Hepatocyte (in vitro differentiated cells): Measurements from ENCODE around the gene KCNE5. TPM values are rescaled to one million over a fixed set of nuclear protein-coding genes. Genes with fewer than 3 reads are reported as not detected.

Experiments
- DNase-seq: peaks from one replicate; pipeline ENCODE4 v3.0.0-alpha.2; 2016; ENCODE audit warnings: low spot score
- H2AFZ ChIP-seq: fragments of 200-600 bp; sonication (generic); 2 replicates; pipeline ENCODE4 v1.6.0; 2016; ENCODE audit warnings: antibody characterized with exemption, mild to moderate bottlenecking
- H3K27ac ChIP-seq: fragments of 200-600 bp; sonication (generic); 2 replicates; pipeline ENCODE4 v1.5.1; 2016; ENCODE audit warnings: mild to moderate bottlenecking
- H3K27me3 ChIP-seq: fragments of 200-600 bp; sonication (generic); 2 replicates; pipeline ENCODE4 v1.6.1; 2016
- H3K36me3 ChIP-seq: fragments of 200-600 bp; sonication (generic); replicated peaks from 2 replicates; pipeline ENCODE4 v1.5.1; 2016; ENCODE audit warnings: low read depth; ENCODE audit not compliant: insufficient read depth
- H3K4me1 ChIP-seq: fragments of 200-600 bp; sonication (generic); 2 replicates; pipeline ENCODE4 v1.5.1; 2016; ENCODE audit warnings: mild to moderate bottlenecking, moderate library complexity; ENCODE audit not compliant: insufficient read depth
- H3K4me2 ChIP-seq: fragments of 200-600 bp; sonication (generic); 2 replicates; pipeline ENCODE4 v1.6.0; 2016
- H3K4me3 ChIP-seq: fragments of 200-600 bp; sonication (generic); 2 replicates; pipeline ENCODE4 v1.5.1; 2016; ENCODE audit warnings: mild to moderate bottlenecking
- H3K79me2 ChIP-seq: fragments of 200-600 bp; sonication (generic); 2 replicates; pipeline ENCODE4 v1.6.0; 2017; ENCODE audit warnings: mild to moderate bottlenecking
- H3K9me2 ChIP-seq: fragments of 200-600 bp; sonication (generic); replicated peaks from 2 replicates; pipeline ENCODE4 v1.6.0; 2017; ENCODE audit warnings: mild to moderate bottlenecking; ENCODE audit not compliant: insufficient read depth
- H3K9me3 ChIP-seq: fragments of 200-600 bp; sonication (generic); 2 replicates; pipeline ENCODE4 v1.5.1; 2016; ENCODE audit warnings: low read depth, mild to moderate bottlenecking
- H4K20me1 ChIP-seq: fragments of 200-600 bp; sonication (generic); 2 replicates; pipeline ENCODE4 v1.6.0; 2016; ENCODE audit warnings: mild to moderate bottlenecking; ENCODE audit not compliant: insufficient read depth, poor library complexity, severe bottlenecking
- EZH2 ChIP-seq: fragments of 200-600 bp; sonication (generic); IDR thresholded peaks from 2 replicates; pipeline ENCODE4 v1.6.1; 2016; ENCODE audit warnings: antibody characterized with exemption, mild to moderate bottlenecking, borderline replicate concordance
- EZH2phosphoT487 ChIP-seq: fragments of 200-600 bp; sonication (generic); IDR thresholded peaks from one replicate; pipeline ENCODE4 v1.6.1; 2018; ENCODE audit warnings: antibody characterized with exemption, mild to moderate bottlenecking, low read depth, moderate library complexity; ENCODE audit not compliant: unreplicated experiment, severe bottlenecking
- WGBS: methylation state at CpG from one replicate; pipeline ENCODE4 v1.1.6; 2016; ENCODE audit warnings: low lambda C conversion rate; ENCODE audit errors: missing lambda C conversion rate; 5-methylcytosine and 5-hydroxymethylcytosine counted together
- polyA plus RNA-seq: library from polyadenylated mRNA; unstranded; fragments of >200 nt; fragmentation: Nextera tagmentation; extraction: Ambion mirVana; gene quantifications from 2 replicates; pipeline ENCODE4 v1.2.1, GENCODE V29; 2016
- total RNA-seq: library from RNA; depleted of rRNA; stranded (reverse); fragments of >200 nt; gene quantifications from 2 replicates; pipeline ENCODE4 v1.2.3, GENCODE V29; 2014
- TF ChIP-seq, protein P1 (sequence below): fragments of 200-600 bp; sonication (generic); IDR thresholded peaks from 2 replicates; pipeline ENCODE4 v1.5.1; 2016; ENCODE audit warnings: antibody characterized with exemption, mild to moderate bottlenecking; ENCODE audit not compliant: poor library complexity

Gene KCNE5
- total and polyA plus RNA-seq, 2 experiments from 2014 or later = 0.10 to 0.16 TPM

DNA sequence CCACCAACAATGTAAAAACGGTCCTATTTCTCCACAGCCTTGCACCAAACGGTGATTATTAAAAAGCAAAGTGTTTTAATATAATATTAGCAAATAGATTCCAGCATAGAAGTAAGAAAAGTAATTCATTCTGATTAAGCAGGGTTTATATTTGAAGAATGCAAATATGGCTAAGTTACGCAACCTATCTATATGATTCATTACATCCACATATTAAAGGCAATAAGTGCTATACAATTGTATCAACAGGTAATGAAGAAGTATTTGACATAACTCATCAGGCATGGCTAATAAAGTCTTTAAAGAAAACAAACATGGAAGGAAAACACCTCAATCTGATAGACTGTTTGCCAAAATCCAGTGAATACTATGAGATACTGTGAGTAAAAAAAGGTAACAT is 29.0 kb downstream of the KCNE5 start:
- Histone ChIP-seq H4K20me1 (no peaks in the 10 kb centered on the region), H3K4me1 (no peaks in the 10 kb centered on the region), H3K27me3 (no peaks in the 10 kb centered on the region), H3K9me2 (no peaks in the 10 kb centered on the region), H3K9me3 (no peaks in the 10 kb centered on the region), H3K36me3 (no peaks in the 10 kb centered on the region), H3K27ac (no peak overlapping the region), H3K79me2 (no peaks in the 10 kb centered on the region), H3K4me2 (no peak overlapping the region), H2AFZ (no peak overlapping the region), H3K4me3 (no peak overlapping the region)
- WGBS = 71% methylated on average over 3 of the region's 3 CpGs
- TF ChIP-seq, protein P1, sequence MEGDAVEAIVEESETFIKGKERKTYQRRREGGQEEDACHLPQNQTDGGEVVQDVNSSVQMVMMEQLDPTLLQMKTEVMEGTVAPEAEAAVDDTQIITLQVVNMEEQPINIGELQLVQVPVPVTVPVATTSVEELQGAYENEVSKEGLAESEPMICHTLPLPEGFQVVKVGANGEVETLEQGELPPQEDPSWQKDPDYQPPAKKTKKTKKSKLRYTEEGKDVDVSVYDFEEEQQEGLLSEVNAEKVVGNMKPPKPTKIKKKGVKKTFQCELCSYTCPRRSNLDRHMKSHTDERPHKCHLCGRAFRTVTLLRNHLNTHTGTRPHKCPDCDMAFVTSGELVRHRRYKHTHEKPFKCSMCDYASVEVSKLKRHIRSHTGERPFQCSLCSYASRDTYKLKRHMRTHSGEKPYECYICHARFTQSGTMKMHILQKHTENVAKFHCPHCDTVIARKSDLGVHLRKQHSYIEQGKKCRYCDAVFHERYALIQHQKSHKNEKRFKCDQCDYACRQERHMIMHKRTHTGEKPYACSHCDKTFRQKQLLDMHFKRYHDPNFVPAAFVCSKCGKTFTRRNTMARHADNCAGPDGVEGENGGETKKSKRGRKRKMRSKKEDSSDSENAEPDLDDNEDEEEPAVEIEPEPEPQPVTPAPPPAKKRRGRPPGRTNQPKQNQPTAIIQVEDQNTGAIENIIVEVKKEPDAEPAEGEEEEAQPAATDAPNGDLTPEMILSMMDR = no peak
- TF ChIP-seq EZH2 = no peak
- TF ChIP-seq EZH2phosphoT487 = no peak
- no peak for DNase-seq

DNA sequence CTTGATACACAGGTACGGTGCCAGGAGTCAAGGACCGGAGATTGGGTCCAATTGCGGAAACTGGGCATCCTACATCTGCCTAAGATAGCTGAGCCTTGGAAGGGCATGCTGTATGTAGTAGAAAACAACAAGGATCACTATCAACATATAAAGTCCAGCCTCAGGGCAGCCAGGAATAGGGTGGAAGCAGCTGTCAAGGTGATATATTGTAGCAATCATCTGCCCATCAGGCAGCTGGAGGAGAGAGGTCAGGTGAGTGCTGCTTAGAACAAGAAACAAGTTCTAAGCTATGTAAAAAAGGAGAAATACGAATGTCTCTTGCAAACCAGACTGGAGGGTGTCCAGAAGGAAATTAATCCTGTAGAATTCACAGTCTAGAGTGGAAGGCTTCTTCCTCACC is 34.8 kb downstream of the KCNE5 start:
- Histone ChIP-seq H3K79me2 (no peaks in the 10 kb centered on the region), H3K4me1 (no peaks in the 10 kb centered on the region), H3K27me3 (no peaks in the 10 kb centered on the region), H3K36me3 (no peaks in the 10 kb centered on the region), H4K20me1 (no peaks in the 10 kb centered on the region), H3K4me2 (no peak overlapping the region), H3K4me3 (no peak overlapping the region), H3K9me3 (no peaks in the 10 kb centered on the region), H2AFZ (no peak overlapping the region), H3K27ac (no peak overlapping the region), H3K9me2 (no peaks in the 10 kb centered on the region)
- 72% methylated on average over 4 of the region's 4 CpGs for WGBS
- DNase-seq = no peak
- TF ChIP-seq, protein P1 = no peak
- TF ChIP-seq EZH2 (no peak), EZH2phosphoT487 (no peak)

DNA sequence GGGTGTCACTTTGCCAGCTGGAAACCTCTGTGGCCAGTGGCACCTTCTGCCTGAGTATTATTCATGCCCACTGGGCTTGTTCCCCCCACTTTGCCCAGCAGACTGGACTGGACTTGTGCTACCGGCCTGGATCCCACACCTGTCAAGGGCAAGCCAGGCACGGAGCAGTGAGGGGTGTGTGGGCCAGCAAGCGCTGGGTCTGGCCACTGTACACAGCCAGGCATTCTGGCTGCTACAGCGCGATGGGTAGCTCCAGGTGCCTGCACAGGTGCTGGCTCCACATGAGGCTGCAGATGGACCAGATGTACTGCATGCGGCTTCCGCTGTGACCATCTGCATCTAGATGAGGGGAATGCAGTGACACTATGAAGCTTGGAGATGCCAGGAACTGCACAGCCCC is 39.5 kb downstream of the KCNE5 start:
- 87% methylated on average over 7 of the region's 7 CpGs for WGBS

More for the DNA sequence above, 39.5 kb downstream of the KCNE5 start:
- no peaks in the 10 kb centered on the region for H3K9me3 ChIP-seq
- TF ChIP-seq, protein P1 = no peak
- TF ChIP-seq EZH2phosphoT487 (no peak), EZH2 (no peak)
- no peaks in the 10 kb centered on the region for H3K27me3 ChIP-seq
- DNase-seq = no peak
- no peak overlapping the region for H2AFZ ChIP-seq
- no peaks in the 10 kb centered on the region for H3K4me1 ChIP-seq
- no peaks in the 10 kb centered on the region for H3K36me3 ChIP-seq
- H3K4me2 ChIP-seq = no peak overlapping the region
- H3K27ac ChIP-seq = no peak overlapping the region
- no peaks in the 10 kb centered on the region for H3K9me2 ChIP-seq
- H4K20me1 ChIP-seq = no peaks in the 10 kb centered on the region
- H3K79me2 ChIP-seq = no peaks in the 10 kb centered on the region
- H3K4me3 ChIP-seq = no peak overlapping the region
